HG02884 (cell line): ENCODE measurements around the gene SNX24.

Experiments
- ATAC-seq: cut with Tn5 transposase; IDR thresholded peaks from one replicate; pipeline ENCODE4 v1.9.1; 2021; ENCODE audit warnings: mild to moderate bottlenecking, moderate library complexity; ENCODE audit not compliant: unreplicated experiment

Gene SNX24

GRCh38 chr5:122999947-123000563 lies 154.6 kb downstream of the SNX24 start:
- peak; percentile 87 for ATAC-seq

GRCh38 chr5:123000731-123001130 lies 155.3 kb downstream of the SNX24 start:
- no peak for ATAC-seq

GRCh38 chr5:123001808-123002207 lies 156.4 kb downstream of the SNX24 start:
- ATAC-seq, result no peak

- no peak for ATAC-seq
Measured at GRCh38 chr5:123007182-123007581, 161.8 kb downstream of the SNX24 start.

- no peak for ATAC-seq
Measured at GRCh38 chr5:123007754-123008153, 162.3 kb downstream of the SNX24 start.

- no peak for ATAC-seq
Measured at GRCh38 chr5:123012321-123012720, 166.9 kb downstream of the SNX24 start.

GRCh38 chr5:123014689-123015088 lies 169.3 kb downstream of the SNX24 start:
- no peak for ATAC-seq

GRCh38 chr5:123028222-123028621 lies 182.8 kb downstream of the SNX24 start:
- no peak for ATAC-seq

- no peak for ATAC-seq
Measured at GRCh38 chr5:123033157-123033671, 187.8 kb downstream of the SNX24 start.

GRCh38 chr5:123035360-123035917 lies 190.0 kb downstream of the SNX24 start:
- no peak for ATAC-seq

GRCh38 chr5:123035918-123036390 lies 190.5 kb downstream of the SNX24 start:
- ATAC-seq, result no peak

- peak; percentile 49 for ATAC-seq
Measured at GRCh38 chr5:123036391-123037103, 191.1 kb downstream of the SNX24 start, which contains the start of gene PPIC. Gene PPIC (minus strand): TSS chr5:123036725. CDS start chr5:123036625, 100 bp downstream.

GRCh38 chr5:123037104-123037418 lies 191.6 kb downstream of the SNX24 start:
- no peak for ATAC-seq

GRCh38 chr5:123039673-123040072 lies 194.3 kb downstream of the SNX24 start:
- ATAC-seq, result no peak

- ATAC-seq, result no peak
Measured at GRCh38 chr5:123044926-123045617, 199.7 kb downstream of the SNX24 start.

- no peak for ATAC-seq
Measured at GRCh38 chr5:123046222-123046621, 200.8 kb downstream of the SNX24 start.

- ATAC-seq, result no peak
Measured at GRCh38 chr5:123047706-123048105, 202.3 kb downstream of the SNX24 start.

- ATAC-seq, result no peak
Measured at GRCh38 chr5:123051206-123051605, 205.8 kb downstream of the SNX24 start.
